T-helper 1 cell treated with Interleukin-12 subunit alpha and Interleukin-12 subunit beta and Interleukin-4 antibody, amounts not matched to agents 30 μg/mL and 1 μg/mL, for 36 hours (primary cell): Measurements from ENCODE around the gene KIF20A.
"Not testable (repeated sequence)": the region's sequence is repeated elsewhere in the genome, so short reads cannot be mapped to it uniquely, and the experiment has no call there.

Experiments
- H3K27ac Mint-ChIP-seq: one replicate; pipeline ENCODE4 v1.8.0; 2021; ENCODE audit warnings: mild to moderate bottlenecking, mixed read lengths
- H3K27me3 Mint-ChIP-seq: one replicate; pipeline ENCODE4 v1.8.0; 2021; ENCODE audit warnings: low read depth, mixed read lengths
- H3K36me3 Mint-ChIP-seq: one replicate; pipeline ENCODE4 v1.8.0; 2021; ENCODE audit warnings: low read depth, mixed read lengths
- H3K4me1 Mint-ChIP-seq: one replicate; pipeline ENCODE4 v1.8.0; 2021; ENCODE audit warnings: low read depth, mixed read lengths
- H3K4me3 Mint-ChIP-seq: one replicate; pipeline ENCODE4 v1.8.0; 2021; ENCODE audit warnings: mild to moderate bottlenecking, moderate library complexity, mixed read lengths
- H3K9me3 Mint-ChIP-seq: one replicate; pipeline ENCODE4 v1.8.0; 2021; ENCODE audit warnings: mixed read lengths

KIF20A gene

DNA sequence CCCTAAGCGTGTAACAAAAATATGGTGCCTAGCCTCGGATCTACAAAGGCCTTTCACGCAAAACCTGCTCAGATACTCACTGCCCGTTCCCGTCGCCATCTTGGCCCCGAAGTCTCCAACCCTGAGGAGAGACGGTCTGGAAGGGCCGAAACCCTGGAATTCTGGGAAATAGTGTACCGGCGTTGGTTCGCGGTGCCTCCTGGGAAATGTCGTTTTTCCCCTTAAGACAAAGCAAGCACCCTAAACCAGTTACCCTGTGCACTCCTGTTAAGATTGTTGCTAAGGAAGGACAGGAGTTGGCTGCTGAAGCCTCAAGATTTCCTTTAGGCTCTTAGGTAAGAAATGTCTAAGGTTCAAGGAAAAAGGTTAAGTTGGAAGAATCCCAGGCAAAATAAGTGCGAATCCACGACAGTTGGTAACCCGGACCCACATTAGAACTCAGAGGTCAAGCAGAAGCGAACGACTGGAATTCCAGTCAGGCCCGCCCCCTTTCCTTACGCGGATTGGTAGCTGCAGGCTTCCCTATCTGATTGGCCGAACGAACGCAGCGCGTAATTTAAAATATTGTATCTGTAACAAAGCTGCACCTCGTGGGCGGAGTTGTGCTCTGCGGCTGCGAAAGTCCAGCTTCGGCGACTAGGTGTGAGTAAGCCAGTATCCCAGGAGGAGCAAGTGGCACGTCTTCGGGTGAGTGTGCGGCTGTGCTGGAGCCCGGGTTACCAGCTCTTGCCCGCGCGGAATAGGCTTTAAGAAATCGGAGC lies at the start of gene KIF20A, which contains the start of gene BRD8:
Gene KIF20A (plus strand): TSS at position 597 of the 761 bp plus-strand sequence. CDS start 569 bp downstream, outside the sequence.
Gene BRD8 (minus strand): TSS at position 115 of the 761 bp plus-strand sequence. CDS start 16 bp downstream, at position 99.
- Mint-ChIP-seq H3K9me3 (no peaks in the 10 kb centered on the region), H3K4me1 (peaks cover 21% of the 10 kb centered on the region), H3K36me3 (peaks cover 26% of the 10 kb centered on the region), H3K27me3 (no peaks in the 10 kb centered on the region), H3K27ac (peak within 1 kb of the TSS; percentile 20), H3K4me3 (no peak within 1 kb of the TSS)

- H3K27me3 Mint-ChIP-seq: peaks cover 10% of the 10 kb centered on the region
- no peaks in the 10 kb centered on the region for H3K36me3 Mint-ChIP-seq
- H3K27ac Mint-ChIP-seq: no peak overlapping the region
- no peak overlapping the region for H3K4me3 Mint-ChIP-seq
- peaks cover 5% of the 10 kb centered on the region for H3K4me1 Mint-ChIP-seq
- H3K9me3 Mint-ChIP-seq: no peaks in the 10 kb centered on the region
These were observed 49.6 kb upstream of the KIF20A start for GRCh38 chr5:138129347-138129746.

DNA sequence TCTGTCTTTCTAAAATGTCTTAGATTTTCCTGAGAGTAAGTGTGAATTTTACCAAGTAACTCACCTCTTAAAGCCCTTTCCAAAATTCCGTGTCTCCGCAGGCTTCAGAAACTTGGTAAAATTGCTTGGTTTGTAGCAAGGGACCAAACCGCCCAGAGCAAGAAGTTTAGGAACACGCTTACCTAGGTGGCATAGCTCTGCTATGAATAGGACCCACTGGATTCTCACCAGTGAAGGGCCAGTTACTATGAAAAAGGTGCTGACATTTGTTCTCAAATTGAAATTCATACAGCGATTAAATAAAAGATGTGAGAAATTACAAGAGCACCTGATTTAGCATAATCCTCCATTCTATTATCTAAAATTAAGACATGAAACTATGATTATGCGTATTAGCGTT lies 46.4 kb upstream of the KIF20A start:
- peaks cover 5% of the 10 kb centered on the region for H3K4me1 Mint-ChIP-seq
- H3K36me3 Mint-ChIP-seq: no peaks in the 10 kb centered on the region
- H3K27me3 Mint-ChIP-seq: peaks cover 9% of the 10 kb centered on the region
- H3K9me3 Mint-ChIP-seq: no peaks in the 10 kb centered on the region
- no peak overlapping the region for H3K27ac Mint-ChIP-seq
- no peak overlapping the region for H3K4me3 Mint-ChIP-seq

DNA sequence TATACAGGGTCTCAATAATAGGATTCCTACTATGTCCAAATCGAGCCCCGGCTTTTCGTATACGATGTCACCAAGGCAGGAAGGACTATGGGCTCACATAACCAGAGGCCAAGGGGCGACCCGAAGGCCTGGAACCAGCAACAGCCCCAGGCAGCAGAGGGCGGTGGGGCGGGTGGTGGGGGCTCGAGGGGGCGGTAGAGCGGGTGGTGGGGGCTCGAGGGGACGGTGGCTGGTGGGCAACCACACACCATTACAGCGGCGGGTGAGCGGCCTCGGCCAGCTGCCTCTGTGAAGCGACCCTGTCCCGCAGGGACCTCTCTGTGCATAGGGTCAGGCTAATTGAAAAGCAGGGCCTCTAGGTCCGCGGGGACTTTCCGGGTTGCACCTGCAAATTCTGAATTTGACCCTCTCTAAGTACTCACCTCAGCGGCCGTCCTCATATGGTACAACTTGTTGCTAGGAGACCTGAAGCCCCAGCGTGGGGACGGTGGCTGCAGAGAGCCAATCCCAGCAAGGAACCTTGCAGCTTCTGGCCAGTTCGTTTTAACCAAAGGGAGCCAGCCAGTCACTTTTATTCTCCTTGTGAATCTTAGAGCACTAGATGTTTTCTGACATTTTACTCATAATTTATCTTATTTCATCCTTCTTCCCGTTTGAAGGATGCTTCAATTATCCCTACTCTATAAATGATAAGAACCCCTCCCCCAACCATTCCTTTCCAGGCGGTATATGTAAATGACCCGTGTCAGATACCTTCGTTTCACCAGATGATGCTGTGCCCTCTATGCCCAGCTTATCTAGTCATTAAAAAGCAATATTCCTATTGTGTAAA lies 39.7 kb upstream of the KIF20A start, which contains the start of gene NME5:
Gene NME5 (minus strand): TSS at position 480 of the 832 bp plus-strand sequence. CDS start 648 bp downstream, outside the sequence.
- H3K9me3 Mint-ChIP-seq: no peaks in the 10 kb centered on the region
- no peaks in the 10 kb centered on the region for H3K36me3 Mint-ChIP-seq
- H3K4me1 Mint-ChIP-seq: no peaks in the 10 kb centered on the region
- H3K27ac Mint-ChIP-seq: no peak within 1 kb of the TSS
- peaks cover 22% of the 10 kb centered on the region for H3K27me3 Mint-ChIP-seq
- no peak within 1 kb of the TSS for H3K4me3 Mint-ChIP-seq

DNA sequence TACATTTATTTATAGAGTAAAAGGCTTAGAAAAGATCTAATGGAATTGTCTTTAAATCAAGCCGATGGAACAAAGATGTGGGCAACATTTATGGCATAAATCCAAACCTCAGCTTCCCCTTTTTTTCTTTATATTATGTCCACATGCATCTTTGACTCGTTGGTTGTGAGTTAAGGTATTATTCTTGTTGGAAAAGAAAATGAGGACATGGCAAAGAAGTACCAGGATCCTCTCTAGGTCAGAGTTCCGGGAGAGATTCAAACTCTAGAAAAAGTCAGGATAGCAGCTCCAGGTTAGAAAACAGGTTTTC lies 39.2 kb upstream of the KIF20A start:
- no peak overlapping the region for H3K27ac Mint-ChIP-seq
- H3K4me3 Mint-ChIP-seq: no peak overlapping the region
- no peaks in the 10 kb centered on the region for H3K4me1 Mint-ChIP-seq
- peaks cover 22% of the 10 kb centered on the region for H3K27me3 Mint-ChIP-seq
- no peaks in the 10 kb centered on the region for H3K9me3 Mint-ChIP-seq
- no peaks in the 10 kb centered on the region for H3K36me3 Mint-ChIP-seq

DNA sequence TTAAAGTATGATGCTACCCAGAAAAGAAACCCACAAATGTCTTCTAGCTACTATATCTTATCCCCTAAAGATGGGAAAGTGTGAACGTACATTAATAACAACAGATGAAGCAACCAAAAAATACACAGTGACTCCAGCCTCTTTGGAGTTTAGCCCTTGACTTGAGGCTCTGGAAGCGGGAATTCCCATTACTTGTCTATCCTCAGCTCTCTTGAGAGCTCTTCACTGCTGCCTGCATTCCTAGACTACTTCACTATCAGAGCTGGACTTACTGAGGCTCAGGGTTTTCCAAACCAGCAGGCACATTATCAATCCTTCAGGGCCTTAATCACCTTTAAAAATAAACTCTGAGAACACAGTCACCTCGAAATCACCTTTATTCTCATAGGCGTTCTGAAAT lies 38.6 kb upstream of the KIF20A start:
- peaks cover 22% of the 10 kb centered on the region for H3K27me3 Mint-ChIP-seq
- no peaks in the 10 kb centered on the region for H3K36me3 Mint-ChIP-seq
- no peaks in the 10 kb centered on the region for H3K4me1 Mint-ChIP-seq
- no peaks in the 10 kb centered on the region for H3K9me3 Mint-ChIP-seq
- H3K4me3 Mint-ChIP-seq: no peak overlapping the region
- no peak overlapping the region for H3K27ac Mint-ChIP-seq

DNA sequence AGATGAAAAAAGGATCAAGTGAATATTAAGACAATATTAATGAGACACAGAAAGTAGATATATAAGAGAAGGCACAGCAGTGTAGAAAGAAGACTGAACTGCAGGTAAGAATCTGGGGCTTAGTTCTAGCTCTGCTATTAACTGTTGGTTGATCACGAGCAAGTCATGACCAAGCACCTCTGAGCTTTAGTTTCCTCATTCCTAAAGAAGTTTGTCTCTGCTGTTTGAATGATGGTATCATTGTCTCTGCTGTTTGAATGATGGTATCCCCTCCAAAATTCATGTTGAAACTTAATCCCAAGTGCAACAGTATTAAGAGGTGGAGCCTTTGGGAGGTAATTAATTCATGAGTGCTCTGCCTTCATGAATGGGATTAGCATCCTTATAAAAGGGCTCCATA lies 37.2 kb upstream of the KIF20A start:
- Mint-ChIP-seq H3K27ac (no peak overlapping the region), H3K9me3 (no peaks in the 10 kb centered on the region), H3K4me3 (no peak overlapping the region), H3K27me3 (peaks cover 22% of the 10 kb centered on the region), H3K36me3 (no peaks in the 10 kb centered on the region), H3K4me1 (no peaks in the 10 kb centered on the region)

DNA sequence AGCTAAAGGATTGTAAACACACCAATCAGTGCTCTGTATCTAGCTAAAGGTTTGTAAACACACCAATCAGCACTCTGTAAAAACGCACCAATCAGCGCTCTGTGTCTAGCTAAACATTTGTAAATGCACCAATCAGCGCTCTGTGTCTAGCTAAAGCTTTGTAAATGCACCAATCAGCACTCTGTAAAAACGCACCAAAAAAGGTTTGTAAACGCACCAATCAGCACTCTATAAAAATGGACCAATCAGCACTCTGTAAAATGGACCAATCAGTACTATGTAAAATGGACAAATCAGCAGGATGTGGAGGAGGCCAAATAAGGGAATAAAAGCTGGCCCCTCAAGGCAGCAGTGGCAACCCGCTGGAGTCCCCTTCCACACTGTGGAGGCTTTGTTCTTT lies 35.3 kb upstream of the KIF20A start:
- peaks cover 17% of the 10 kb centered on the region for H3K27me3 Mint-ChIP-seq
- H3K9me3 Mint-ChIP-seq, H3K4me1 Mint-ChIP-seq, H3K36me3 Mint-ChIP-seq, H3K27ac Mint-ChIP-seq, H3K4me3 Mint-ChIP-seq: not testable (repeated sequence)

DNA sequence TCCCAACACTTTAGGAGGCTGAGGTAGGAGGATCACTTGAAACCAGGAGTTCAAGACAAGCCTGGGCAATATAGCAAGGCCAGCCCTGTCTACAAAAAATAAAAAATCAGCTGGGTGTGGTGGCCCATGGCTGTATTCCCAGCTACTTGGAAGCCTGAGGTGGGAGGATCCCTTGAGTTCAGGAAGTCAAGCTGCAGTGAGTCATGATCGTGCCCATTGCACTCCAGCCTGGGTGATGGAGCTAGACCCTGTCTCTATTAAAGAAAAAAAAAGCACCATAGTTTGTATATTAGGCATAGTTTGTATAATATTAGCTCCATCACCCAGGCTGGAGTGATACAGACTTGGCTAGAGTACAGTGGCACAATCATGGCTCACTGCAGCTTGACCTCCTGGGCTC lies 30.1 kb upstream of the KIF20A start:
- H3K27me3 Mint-ChIP-seq: peaks cover 4% of the 10 kb centered on the region
- no peaks in the 10 kb centered on the region for H3K36me3 Mint-ChIP-seq
- no peak overlapping the region for H3K4me3 Mint-ChIP-seq
- no peaks in the 10 kb centered on the region for H3K4me1 Mint-ChIP-seq
- H3K9me3 Mint-ChIP-seq: no peaks in the 10 kb centered on the region
- no peak overlapping the region for H3K27ac Mint-ChIP-seq

DNA sequence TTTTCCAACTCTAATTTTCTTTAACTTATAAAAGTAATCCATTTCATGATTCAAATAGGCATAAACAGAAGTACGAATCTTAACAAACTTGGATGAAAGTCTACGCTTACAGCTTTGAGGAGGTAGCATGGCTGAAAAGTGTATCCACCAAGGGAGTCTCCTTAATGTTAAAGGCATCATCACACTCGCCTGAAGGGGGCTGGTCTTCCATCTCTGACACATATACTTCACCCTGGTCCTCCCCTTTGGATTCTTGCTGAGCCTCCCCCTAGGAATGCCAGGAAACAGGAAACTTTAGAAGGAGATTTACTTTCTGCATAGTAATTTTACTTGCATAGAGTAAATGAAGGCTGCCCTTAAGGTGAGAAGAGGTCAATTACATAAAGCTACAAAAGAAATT lies 29.4 kb upstream of the KIF20A start:
- Mint-ChIP-seq H3K9me3 (no peaks in the 10 kb centered on the region), H3K4me1 (no peaks in the 10 kb centered on the region), H3K27ac (no peak overlapping the region), H3K27me3 (peaks cover 11% of the 10 kb centered on the region), H3K4me3 (no peak overlapping the region), H3K36me3 (no peaks in the 10 kb centered on the region)

GRCh38 chr5:138155977-138156376 lies 22.9 kb upstream of the KIF20A start:
- H3K36me3 Mint-ChIP-seq: peaks cover 34% of the 10 kb centered on the region

GRCh38 chr5:138157626-138158025 lies 21.3 kb upstream of the KIF20A start:
- Mint-ChIP-seq H3K27me3 (peaks cover 7% of the 10 kb centered on the region), H3K4me1 (no peaks in the 10 kb centered on the region), H3K36me3 (peaks cover 35% of the 10 kb centered on the region), H3K4me3 (no peak overlapping the region), H3K27ac (no peak overlapping the region), H3K9me3 (no peaks in the 10 kb centered on the region)

More at GRCh38 chr5:138155977-138156376, 22.9 kb upstream of the KIF20A start:
- not testable (repeated sequence) for H3K9me3 Mint-ChIP-seq, H3K27ac Mint-ChIP-seq, H3K4me1 Mint-ChIP-seq, H3K27me3 Mint-ChIP-seq, H3K4me3 Mint-ChIP-seq

DNA sequence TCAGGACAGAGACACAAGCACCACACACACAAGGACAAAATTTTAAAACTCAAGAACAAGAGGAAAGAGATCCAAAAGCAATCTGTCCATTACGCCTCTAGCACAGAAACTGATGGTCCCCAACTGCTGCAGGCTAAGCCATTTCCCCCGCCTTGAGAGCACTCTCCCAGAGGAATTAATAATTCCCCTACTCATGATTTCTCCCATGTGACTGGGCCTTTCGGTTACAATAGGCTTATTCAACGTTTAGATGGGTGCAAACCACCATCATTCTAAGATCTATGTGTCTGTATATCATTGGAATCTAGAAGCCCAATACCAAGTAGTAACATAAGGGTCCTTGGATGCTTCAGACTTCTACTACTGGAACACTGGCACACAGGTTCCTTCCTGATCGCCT lies 19.2 kb upstream of the KIF20A start:
- peaks cover 52% of the 10 kb centered on the region for H3K36me3 Mint-ChIP-seq
- H3K27me3 Mint-ChIP-seq: no peaks in the 10 kb centered on the region
- no peaks in the 10 kb centered on the region for H3K9me3 Mint-ChIP-seq
- H3K4me1 Mint-ChIP-seq: no peaks in the 10 kb centered on the region
- H3K27ac Mint-ChIP-seq: no peak overlapping the region
- H3K4me3 Mint-ChIP-seq: no peak overlapping the region

GRCh38 chr5:138160706-138161105 lies 18.2 kb upstream of the KIF20A start:
- no peak overlapping the region for H3K4me3 Mint-ChIP-seq
- H3K27ac Mint-ChIP-seq: no peak overlapping the region
- peaks cover 58% of the 10 kb centered on the region for H3K36me3 Mint-ChIP-seq
- no peaks in the 10 kb centered on the region for H3K4me1 Mint-ChIP-seq
- no peaks in the 10 kb centered on the region for H3K27me3 Mint-ChIP-seq
- H3K9me3 Mint-ChIP-seq: no peaks in the 10 kb centered on the region

GRCh38 chr5:138163721-138164120 lies 15.2 kb upstream of the KIF20A start:
- peaks cover 72% of the 10 kb centered on the region for H3K36me3 Mint-ChIP-seq
- no peak overlapping the region for H3K4me3 Mint-ChIP-seq
- no peaks in the 10 kb centered on the region for H3K4me1 Mint-ChIP-seq
- H3K27ac Mint-ChIP-seq: no peak overlapping the region
- H3K27me3 Mint-ChIP-seq: no peaks in the 10 kb centered on the region
- no peaks in the 10 kb centered on the region for H3K9me3 Mint-ChIP-seq
